ENCODE measurements around the gene TAOK1.

DNA sequence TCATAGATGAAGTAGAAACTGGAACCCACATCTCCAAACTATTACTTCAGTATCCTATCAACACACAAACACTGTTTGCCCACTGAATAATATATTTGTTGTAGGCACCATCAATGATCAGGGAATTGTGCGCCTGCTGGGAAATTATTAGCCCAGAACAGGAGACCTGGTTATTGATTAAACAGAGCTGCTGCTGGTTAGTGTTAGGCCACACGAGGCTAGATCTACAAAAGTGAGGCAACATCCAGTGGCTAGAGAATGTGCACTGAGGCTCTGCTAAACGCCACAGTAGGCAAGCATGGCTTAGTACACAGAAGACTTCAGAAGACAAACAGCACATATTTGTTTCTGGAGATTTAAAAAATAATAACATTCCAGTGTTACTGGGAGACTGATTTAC, 165.7 kb downstream of the TAOK1 start:
- no peak for TF ChIP-seq POLR2A (IDR thresholded peaks at IDR 0.05)
- TF ChIP-seq, protein P1, sequence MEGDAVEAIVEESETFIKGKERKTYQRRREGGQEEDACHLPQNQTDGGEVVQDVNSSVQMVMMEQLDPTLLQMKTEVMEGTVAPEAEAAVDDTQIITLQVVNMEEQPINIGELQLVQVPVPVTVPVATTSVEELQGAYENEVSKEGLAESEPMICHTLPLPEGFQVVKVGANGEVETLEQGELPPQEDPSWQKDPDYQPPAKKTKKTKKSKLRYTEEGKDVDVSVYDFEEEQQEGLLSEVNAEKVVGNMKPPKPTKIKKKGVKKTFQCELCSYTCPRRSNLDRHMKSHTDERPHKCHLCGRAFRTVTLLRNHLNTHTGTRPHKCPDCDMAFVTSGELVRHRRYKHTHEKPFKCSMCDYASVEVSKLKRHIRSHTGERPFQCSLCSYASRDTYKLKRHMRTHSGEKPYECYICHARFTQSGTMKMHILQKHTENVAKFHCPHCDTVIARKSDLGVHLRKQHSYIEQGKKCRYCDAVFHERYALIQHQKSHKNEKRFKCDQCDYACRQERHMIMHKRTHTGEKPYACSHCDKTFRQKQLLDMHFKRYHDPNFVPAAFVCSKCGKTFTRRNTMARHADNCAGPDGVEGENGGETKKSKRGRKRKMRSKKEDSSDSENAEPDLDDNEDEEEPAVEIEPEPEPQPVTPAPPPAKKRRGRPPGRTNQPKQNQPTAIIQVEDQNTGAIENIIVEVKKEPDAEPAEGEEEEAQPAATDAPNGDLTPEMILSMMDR (IDR thresholded peaks at IDR 0.05), result no peak
